ENCODE data around the gene ALDH3B2. TPM values are rescaled to one million over a fixed set of nuclear protein-coding genes. Genes with fewer than 3 reads are reported as not detected.

ALDH3B2 gene
- total RNA-seq, 1 donor from 2014 or later, result not detected

GRCh38 chr11:67616431-67617242, 57.8 kb downstream of the ALDH3B2 start:
- peak; percentile 52 for ATAC-seq
- DNase-seq (ENCODE audit: low spot score), result peak; percentile 50

- DNase-seq (ENCODE audit: low spot score) (no peak), ATAC-seq (no peak)
Observed at GRCh38 chr11:67615728-67616430, 58.5 kb downstream of the ALDH3B2 start.

DNA sequence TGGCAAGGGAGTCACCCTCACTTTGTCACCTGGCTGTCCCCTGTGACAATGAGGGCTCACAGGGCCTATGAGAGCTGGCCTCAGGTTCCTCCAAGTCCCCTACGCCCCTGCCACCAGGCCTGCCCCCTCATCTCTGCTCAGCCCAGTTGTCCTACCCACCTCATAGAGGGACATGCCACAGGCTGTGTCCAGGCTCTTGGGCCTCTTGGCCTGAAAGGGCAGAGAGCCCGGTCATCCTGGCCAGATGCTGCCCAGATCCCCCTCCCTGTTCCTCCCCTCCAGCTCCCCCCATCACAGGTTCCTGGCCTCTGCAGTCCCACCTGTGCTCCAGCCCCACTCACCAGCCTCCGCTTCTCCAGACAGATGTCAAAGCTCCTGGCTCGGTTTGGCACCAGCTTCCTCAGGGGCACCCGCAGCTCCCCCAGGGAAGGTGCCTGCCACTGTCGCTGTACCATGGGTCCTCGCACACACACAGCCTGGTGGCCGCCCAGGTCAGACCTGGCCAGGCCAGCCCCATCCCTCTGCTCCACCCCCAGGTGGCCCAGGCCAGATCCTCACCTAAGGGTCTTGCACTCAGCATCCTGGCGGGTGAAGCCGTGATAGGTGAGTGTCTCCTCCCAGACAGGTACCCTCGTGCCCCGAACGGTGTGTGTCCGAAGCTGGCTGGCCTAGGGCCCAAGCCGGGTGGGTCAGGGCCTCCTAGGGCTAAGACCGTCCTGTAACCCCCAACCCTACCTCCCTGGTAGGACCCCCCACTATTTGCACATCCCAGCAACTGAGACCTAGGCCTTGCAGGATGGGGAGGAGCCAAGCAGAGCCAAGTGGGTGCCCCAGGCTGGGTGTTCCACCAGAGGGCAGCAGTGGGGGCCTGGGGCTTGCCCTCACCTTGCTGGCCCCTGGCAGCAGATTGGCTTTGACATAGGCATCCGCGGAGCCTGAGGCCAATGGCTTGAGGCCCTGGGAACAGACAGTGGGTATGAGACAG, 59.4 kb downstream of the ALDH3B2 start:
- DNase-seq (ENCODE audit: low spot score), result peak; percentile 77
- ATAC-seq, result peak; percentile 88

- ATAC-seq, result peak; percentile 36
- no peak for DNase-seq (ENCODE audit: low spot score)
Observed at GRCh38 chr11:67613960-67614715, 60.3 kb downstream of the ALDH3B2 start.

GRCh38 chr11:67613313-67613959, 61.0 kb downstream of the ALDH3B2 start:
- ATAC-seq (no peak), DNase-seq (ENCODE audit: low spot score) (no peak)

- no peak for ATAC-seq
- no peak for DNase-seq (ENCODE audit: low spot score)
Observed at GRCh38 chr11:67612751-67613150, 61.7 kb downstream of the ALDH3B2 start.

Other genes starting within 250 kb of the ALDH3B2 start
- 31.5 TPM for gene RPS6KB2, start 246.1 kb downstream of the ALDH3B2 start, total RNA-seq
- gene PTPRCAP, start 236.9 kb downstream of the ALDH3B2 start, total RNA-seq, result 2.2 TPM
- 44.1 TPM for gene CORO1B, start 231.1 kb downstream of the ALDH3B2 start, total RNA-seq
- not detected for gene GPR152, start 221.9 kb downstream of the ALDH3B2 start, total RNA-seq
- 1.1 TPM for gene CABP4, start 219.3 kb downstream of the ALDH3B2 start, total RNA-seq
- 38.9 TPM for gene TMEM134, start 205.4 kb downstream of the ALDH3B2 start, total RNA-seq
- gene AIP, start 191.6 kb downstream of the ALDH3B2 start, total RNA-seq, result 26.3 TPM
- gene PITPNM1, start 169.3 kb downstream of the ALDH3B2 start, total RNA-seq, result 19.2 TPM
- 67.4 TPM for gene CDK2AP2, start 166.5 kb downstream of the ALDH3B2 start, total RNA-seq
- gene CABP2, start 151.2 kb downstream of the ALDH3B2 start, total RNA-seq, result not detected
- 30.9 TPM for gene GSTP1, start 90.8 kb downstream of the ALDH3B2 start, total RNA-seq
- gene NDUFV1, start 67.7 kb downstream of the ALDH3B2 start, total RNA-seq, result 192 TPM
- 41.6 TPM for gene NUDT8, start 44.7 kb downstream of the ALDH3B2 start, total RNA-seq
- 0.15 TPM for gene TBX10, start 34.9 kb downstream of the ALDH3B2 start, total RNA-seq
- gene ACY3, start 23.9 kb downstream of the ALDH3B2 start, total RNA-seq, result 9.7 TPM